ENCODE measurements around the gene CMIP. TPM values are rescaled to one million over a fixed set of nuclear protein-coding genes. Genes with fewer than 3 reads are reported as not detected.

Gene CMIP
- total RNA-seq, 1 experiment from 2014 or later: 53.6 TPM

GRCh38 chr16:81435567-81435966 lies 9.0 kb upstream of the CMIP start:
- POLR2A ChIA-PET: no interaction called here
- H3K4me1 Mint-ChIP-seq (ENCODE audit: insufficient read depth, unreplicated experiment): no peaks in the 10 kb centered on the region
- no peaks in the 10 kb centered on the region for H3K36me3 Mint-ChIP-seq (ENCODE audit: insufficient read depth, unreplicated experiment)
- intact Hi-C loops (cut with micrococcal nuclease): no loop called here
- no peak for DNase-seq (ENCODE audit: unreplicated experiment)
- TF ChIP-seq CTCF (IDR thresholded peaks at IDR 0.05; ENCODE audit: unreplicated experiment): no peak
- BruUV-seq (replicated peaks): no TSS peak
- H3K4me3 Mint-ChIP-seq (ENCODE audit: unreplicated experiment): no peak overlapping the region
- no peaks in the 10 kb centered on the region for H3K9me3 Mint-ChIP-seq (ENCODE audit: unreplicated experiment)
- no peaks in the 10 kb centered on the region for H3K27me3 Mint-ChIP-seq (ENCODE audit: insufficient read depth, unreplicated experiment)
- CTCF ChIA-PET: interaction anchor here (0.7 kb wide), 1 partner anchor 183 kb away, joined by 3 read pairs; no protein-coding TSS in a partner anchor
- H3K27ac Mint-ChIP-seq (ENCODE audit: low read depth, unreplicated experiment): no peak overlapping the region

GRCh38 chr16:81436386-81436785 lies 8.2 kb upstream of the CMIP start:
- DNase-seq (ENCODE audit: unreplicated experiment): no peak
- POLR2A ChIA-PET: no interaction called here
- Mint-ChIP-seq H3K36me3 (ENCODE audit: insufficient read depth, unreplicated experiment) (no peaks in the 10 kb centered on the region), H3K4me1 (ENCODE audit: insufficient read depth, unreplicated experiment) (no peaks in the 10 kb centered on the region), H3K27ac (ENCODE audit: low read depth, unreplicated experiment) (no peak overlapping the region), H3K4me3 (ENCODE audit: unreplicated experiment) (no peak overlapping the region), H3K27me3 (ENCODE audit: insufficient read depth, unreplicated experiment) (no peaks in the 10 kb centered on the region), H3K9me3 (ENCODE audit: unreplicated experiment) (no peaks in the 10 kb centered on the region)
- no peak for TF ChIP-seq CTCF (IDR thresholded peaks at IDR 0.05; ENCODE audit: unreplicated experiment)
- CTCF ChIA-PET: interaction anchor here (0.6 kb wide), 2 partner anchors 233 to 1378 kb away, joined by 3 read pairs; no protein-coding TSS in a partner anchor
- no TSS peak for BruUV-seq (replicated peaks)
- intact Hi-C loops (cut with micrococcal nuclease): no loop called here

- Mint-ChIP-seq H3K4me1 (ENCODE audit: insufficient read depth, unreplicated experiment) (no peaks in the 10 kb centered on the region), H3K27ac (ENCODE audit: low read depth, unreplicated experiment) (no peak overlapping the region), H3K27me3 (ENCODE audit: insufficient read depth, unreplicated experiment) (no peaks in the 10 kb centered on the region), H3K9me3 (ENCODE audit: unreplicated experiment) (no peaks in the 10 kb centered on the region), H3K4me3 (ENCODE audit: unreplicated experiment) (no peak overlapping the region), H3K36me3 (ENCODE audit: insufficient read depth, unreplicated experiment) (no peaks in the 10 kb centered on the region)
- POLR2A ChIA-PET: no interaction called here
- TF ChIP-seq CTCF (IDR thresholded peaks at IDR 0.05; ENCODE audit: unreplicated experiment): no peak
- no peak for DNase-seq (ENCODE audit: unreplicated experiment)
- CTCF ChIA-PET: no interaction called here
- BruUV-seq (replicated peaks): no TSS peak
- intact Hi-C loops (cut with micrococcal nuclease): no loop called here
These were observed 6.7 kb upstream of the CMIP start for GRCh38 chr16:81437865-81438264.

- BruUV-seq (replicated peaks): no TSS peak
- no peak overlapping the region for H3K4me3 Mint-ChIP-seq (ENCODE audit: unreplicated experiment)
- peaks cover 4% of the 10 kb centered on the region for H3K4me1 Mint-ChIP-seq (ENCODE audit: insufficient read depth, unreplicated experiment)
- TF ChIP-seq CTCF (IDR thresholded peaks at IDR 0.05; ENCODE audit: unreplicated experiment): no peak
- H3K27me3 Mint-ChIP-seq (ENCODE audit: insufficient read depth, unreplicated experiment): no peaks in the 10 kb centered on the region
- H3K27ac Mint-ChIP-seq (ENCODE audit: low read depth, unreplicated experiment): no peak overlapping the region
- CTCF ChIA-PET: interaction anchor here (1.1 kb wide), 1 partner anchor 12 kb away, joined by 3 read pairs; no protein-coding TSS in a partner anchor
- no peaks in the 10 kb centered on the region for H3K36me3 Mint-ChIP-seq (ENCODE audit: insufficient read depth, unreplicated experiment)
- H3K9me3 Mint-ChIP-seq (ENCODE audit: unreplicated experiment): no peaks in the 10 kb centered on the region
- intact Hi-C loops (cut with micrococcal nuclease): no loop called here
- POLR2A ChIA-PET: interaction anchor here (1.2 kb wide), 1 partner anchor 163 kb away, joined by 3 read pairs; no protein-coding TSS in a partner anchor
- no peak for DNase-seq (ENCODE audit: unreplicated experiment)
These were observed 3.5 kb upstream of the CMIP start for GRCh38 chr16:81440888-81441761.
